Endodermal cell (in vitro differentiated cells): ENCODE results near the gene LRPAP1. TPM values are rescaled to one million over a fixed set of nuclear protein-coding genes. Genes with fewer than 3 reads are reported as not detected.

Experiments used
- DNase-seq: peaks from one replicate; pipeline ENCODE4 v3.0.0-alpha.2; 2017
- H3K27ac ChIP-seq: 2 replicates; pipeline ENCODE4 v1.5.1; 2013; ENCODE audit warnings: mild to moderate bottlenecking, low read depth, low read length, moderate library complexity
- H3K27me3 ChIP-seq: 2 replicates; pipeline ENCODE4 v1.6.1; 2013; ENCODE audit warnings: mild to moderate bottlenecking, low read length, moderate library complexity; ENCODE audit not compliant: insufficient read depth, control insufficient read depth, poor library complexity, severe bottlenecking
- H3K36me3 ChIP-seq: 2 replicates; pipeline ENCODE4 v1.7.0; 2013; ENCODE audit warnings: mild to moderate bottlenecking, low read length, moderate library complexity; ENCODE audit not compliant: control insufficient read depth, insufficient read depth
- H3K4me1 ChIP-seq: one replicate; pipeline ENCODE4 v1.7.0; 2013; ENCODE audit warnings: low read length; ENCODE audit not compliant: control insufficient read depth, insufficient read depth
- H3K4me3 ChIP-seq: 2 replicates; pipeline ENCODE4 v1.5.1; 2013; ENCODE audit warnings: mild to moderate bottlenecking, low read length, moderate library complexity
- H3K9ac ChIP-seq: 2 replicates; pipeline ENCODE4 v1.6.1; 2013; ENCODE audit warnings: mild to moderate bottlenecking, low read length, moderate library complexity; ENCODE audit not compliant: poor library complexity, severe bottlenecking; ENCODE audit errors: extremely low read depth
- H3K9me3 ChIP-seq: 2 replicates; pipeline ENCODE4 v1.6.1; 2013; ENCODE audit warnings: mild to moderate bottlenecking, low read length, moderate library complexity; ENCODE audit not compliant: control insufficient read depth
- H3K27ac Mint-ChIP-seq: 2 replicates; pipeline ENCODE4 v1.8.0; 2020; ENCODE audit warnings: mixed read lengths
- H3K27me3 Mint-ChIP-seq: 2 replicates; pipeline ENCODE4 v1.8.0; 2021; ENCODE audit warnings: mild to moderate bottlenecking, mixed read lengths; ENCODE audit not compliant: insufficient read depth
- H3K36me3 Mint-ChIP-seq: 2 replicates; pipeline ENCODE4 v1.8.0; 2020; ENCODE audit warnings: low read depth, mixed read lengths
- H3K4me1 Mint-ChIP-seq: 2 replicates; pipeline ENCODE4 v1.8.0; 2020; ENCODE audit warnings: mixed read lengths
- H3K4me3 Mint-ChIP-seq: 2 replicates; pipeline ENCODE4 v1.8.0; 2020; ENCODE audit warnings: mild to moderate bottlenecking, moderate library complexity, mixed read lengths
- H3K9me3 Mint-ChIP-seq: 2 replicates; pipeline ENCODE4 v1.8.0; 2020; ENCODE audit warnings: mild to moderate bottlenecking, mixed read lengths
- WGBS, 2 experiments: methylation state at CpG; one replicate each; pipeline versions ENCODE4 v1.1.5 to v1.1.7; 2013; ENCODE audit warnings: missing lambda C conversion rate in 2 of 2, mixed read lengths in 1 of 2; ENCODE audit not compliant: insufficient coverage in 1 of 2, insufficient read length in 1 of 2; 5-methylcytosine and 5-hydroxymethylcytosine counted together
- total RNA-seq, 2 donors: library from RNA; stranded (reverse); fragmentation: NEBNext Ultra II Directional in 1 of 2; extraction: Animal tissue kit (Norgen Biotek cat#: 25700) in 1 of 2; gene quantifications; 2 replicates in 1 of 2; 3 replicates in 1 of 2; pipeline ENCODE4 v1.2.1, GENCODE V29; 2021
- TF ChIP-seq, protein P1 (sequence below): fragments of 200-600 bp; sonication (generic); conservative IDR thresholded peaks from 2 replicates; pipeline ENCODE4 v1.5.0; 2021; ENCODE audit warnings: antibody characterized with exemption, mild to moderate bottlenecking

LRPAP1 gene
- total RNA-seq, 2 donors from 2014 or later = 111 to 129 TPM

DNA sequence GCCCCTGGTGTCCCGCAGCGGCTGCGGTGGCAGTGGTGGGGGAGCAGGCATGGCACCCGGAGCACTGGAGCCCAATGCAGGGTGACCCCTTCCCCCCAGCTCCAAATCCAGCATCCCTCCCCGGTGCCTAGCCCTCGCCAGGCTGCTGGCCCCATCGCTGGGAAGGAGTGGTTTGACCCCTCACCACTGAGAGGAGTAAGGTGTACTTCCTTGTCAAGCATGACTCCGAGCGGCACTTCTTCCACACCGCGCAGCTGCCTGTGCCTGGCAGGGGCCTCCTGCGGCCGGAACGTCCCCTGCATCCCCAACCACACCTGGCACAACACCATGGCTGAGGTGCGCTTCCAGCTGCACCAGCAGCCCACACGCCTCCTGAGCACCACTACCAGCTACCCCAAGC is 27.0 kb downstream of the LRPAP1 start:
- H3K9ac ChIP-seq = no peak overlapping the region
- no peaks in the 10 kb centered on the region for H3K4me1 Mint-ChIP-seq

DNA sequence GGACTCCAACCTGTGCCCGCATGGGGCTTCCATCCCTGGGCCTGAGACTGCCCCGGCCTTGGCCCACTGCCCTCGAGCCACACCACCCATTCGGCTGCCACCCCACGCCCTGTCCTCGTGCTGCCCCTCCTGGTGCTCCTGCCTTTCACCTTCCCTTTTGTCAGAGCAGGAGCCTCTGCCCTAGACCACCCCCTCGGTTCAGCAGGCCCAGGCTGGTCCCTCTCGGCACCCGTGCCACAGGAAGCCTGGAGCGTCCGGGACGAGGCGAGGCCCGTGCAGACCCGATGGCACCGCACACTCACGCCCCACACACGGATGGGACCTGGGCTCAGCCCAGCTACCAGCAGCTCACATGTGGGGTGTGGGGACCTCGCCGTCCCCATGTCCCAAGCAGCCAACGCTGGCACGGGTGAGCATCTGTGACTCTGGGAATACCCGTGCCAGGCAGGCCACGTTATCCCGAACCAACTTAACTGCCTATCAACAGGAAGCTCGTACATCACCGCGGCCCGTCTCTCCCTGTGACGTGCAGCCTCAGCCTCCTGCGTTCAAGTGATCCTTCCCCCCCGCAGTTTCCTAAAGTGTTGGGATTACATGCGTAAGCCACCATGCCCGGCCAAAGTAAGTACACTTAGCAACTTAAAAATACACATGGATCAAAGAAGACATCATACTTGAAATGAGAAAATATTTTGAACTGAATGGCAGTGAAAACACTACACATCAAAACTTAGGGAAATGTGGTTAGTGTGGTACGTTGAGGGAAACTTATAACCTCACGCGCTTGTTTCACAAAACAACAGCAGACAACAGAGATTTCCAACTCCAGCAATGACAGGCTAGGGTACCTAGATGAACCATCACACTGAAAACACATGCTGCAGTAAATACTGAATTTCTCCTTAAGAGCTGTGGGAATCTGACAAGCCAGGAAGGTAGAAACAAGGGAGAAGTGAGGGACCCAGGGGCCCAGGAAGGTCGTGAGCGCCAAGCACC is 29.0 kb downstream of the LRPAP1 start:
- Histone ChIP-seq H3K27me3 (no peaks in the 10 kb centered on the region), H3K27ac (no peak overlapping the region), H3K36me3 (peaks cover 31% of the 10 kb centered on the region), H3K9me3 (no peaks in the 10 kb centered on the region), H3K4me3 (no peak overlapping the region), H3K4me1 (no peaks in the 10 kb centered on the region), H3K9ac (no peak overlapping the region)
- H3K27me3 Mint-ChIP-seq = peaks cover 3% of the 10 kb centered on the region
- peaks cover 33% of the 10 kb centered on the region for H3K36me3 Mint-ChIP-seq
- H3K27ac Mint-ChIP-seq = no peak overlapping the region
- no peaks in the 10 kb centered on the region for H3K9me3 Mint-ChIP-seq
- no peak overlapping the region for H3K4me3 Mint-ChIP-seq
- no peak for DNase-seq
- H3K4me1 Mint-ChIP-seq = no peaks in the 10 kb centered on the region
- TF ChIP-seq, protein P1, sequence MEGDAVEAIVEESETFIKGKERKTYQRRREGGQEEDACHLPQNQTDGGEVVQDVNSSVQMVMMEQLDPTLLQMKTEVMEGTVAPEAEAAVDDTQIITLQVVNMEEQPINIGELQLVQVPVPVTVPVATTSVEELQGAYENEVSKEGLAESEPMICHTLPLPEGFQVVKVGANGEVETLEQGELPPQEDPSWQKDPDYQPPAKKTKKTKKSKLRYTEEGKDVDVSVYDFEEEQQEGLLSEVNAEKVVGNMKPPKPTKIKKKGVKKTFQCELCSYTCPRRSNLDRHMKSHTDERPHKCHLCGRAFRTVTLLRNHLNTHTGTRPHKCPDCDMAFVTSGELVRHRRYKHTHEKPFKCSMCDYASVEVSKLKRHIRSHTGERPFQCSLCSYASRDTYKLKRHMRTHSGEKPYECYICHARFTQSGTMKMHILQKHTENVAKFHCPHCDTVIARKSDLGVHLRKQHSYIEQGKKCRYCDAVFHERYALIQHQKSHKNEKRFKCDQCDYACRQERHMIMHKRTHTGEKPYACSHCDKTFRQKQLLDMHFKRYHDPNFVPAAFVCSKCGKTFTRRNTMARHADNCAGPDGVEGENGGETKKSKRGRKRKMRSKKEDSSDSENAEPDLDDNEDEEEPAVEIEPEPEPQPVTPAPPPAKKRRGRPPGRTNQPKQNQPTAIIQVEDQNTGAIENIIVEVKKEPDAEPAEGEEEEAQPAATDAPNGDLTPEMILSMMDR = no peak
- WGBS, 2 experiments = 91 to 92% methylated on average over 24 to 39 of the region's 39 CpGs

More for the DNA sequence above, 27.0 kb downstream of the LRPAP1 start:
- Mint-ChIP-seq H3K4me3 (no peak overlapping the region), H3K9me3 (no peaks in the 10 kb centered on the region), H3K27me3 (no peaks in the 10 kb centered on the region), H3K36me3 (peaks cover 46% of the 10 kb centered on the region), H3K27ac (no peak overlapping the region)
- DNase-seq = no peak
- TF ChIP-seq, protein P1 = no peak
- no peak overlapping the region for H3K27ac ChIP-seq
- no peaks in the 10 kb centered on the region for H3K27me3 ChIP-seq
- no peaks in the 10 kb centered on the region for H3K4me1 ChIP-seq
- 92% methylated on average over 14 to 16 of the region's 16 CpGs for WGBS, 2 experiments
- H3K36me3 ChIP-seq = peaks cover 47% of the 10 kb centered on the region
- H3K4me3 ChIP-seq = no peak overlapping the region
- H3K9me3 ChIP-seq = no peaks in the 10 kb centered on the region

DNA sequence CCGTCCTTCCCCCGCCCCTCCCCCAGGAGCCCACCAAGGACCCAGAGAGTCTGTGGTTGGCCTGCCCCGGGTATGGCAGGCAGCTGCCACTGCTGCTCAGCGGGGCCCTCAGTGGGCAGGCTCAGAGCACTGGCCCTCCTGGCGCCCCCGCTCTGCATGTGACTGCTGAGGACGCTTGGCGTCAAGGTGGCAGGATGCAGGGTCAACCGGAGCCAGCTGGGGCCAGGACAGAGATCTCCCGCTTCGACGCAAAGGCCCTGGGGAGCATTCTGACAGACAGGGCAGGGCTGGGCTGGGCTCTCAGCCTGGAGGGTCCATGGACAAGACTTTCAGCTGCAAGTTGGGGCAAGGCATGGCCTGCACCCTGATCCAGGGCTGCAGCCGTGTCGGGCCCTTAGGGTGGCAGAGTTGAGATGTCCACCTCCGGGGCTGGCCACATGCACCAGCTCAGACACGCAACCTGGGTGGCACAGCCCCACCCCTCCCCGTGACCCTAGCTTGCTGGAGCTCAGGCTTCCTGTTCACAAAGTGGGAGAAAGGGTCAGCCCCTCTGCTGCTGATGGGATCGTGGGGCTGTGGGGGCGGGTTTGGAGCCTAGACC is 30.3 kb downstream of the LRPAP1 start:
- H3K36me3 ChIP-seq = peaks cover 20% of the 10 kb centered on the region
- Mint-ChIP-seq H3K4me3 (no peak overlapping the region), H3K27ac (no peak overlapping the region), H3K36me3 (peaks cover 23% of the 10 kb centered on the region), H3K27me3 (peaks cover 10% of the 10 kb centered on the region), H3K9me3 (no peaks in the 10 kb centered on the region), H3K4me1 (no peaks in the 10 kb centered on the region)
- no peaks in the 10 kb centered on the region for H3K27me3 ChIP-seq
- TF ChIP-seq, protein P1 = no peak
- H3K4me3 ChIP-seq = no peak overlapping the region
- no peak overlapping the region for H3K9ac ChIP-seq
- no peak for DNase-seq
- no peak overlapping the region for H3K27ac ChIP-seq
- H3K4me1 ChIP-seq = no peaks in the 10 kb centered on the region
- WGBS, 2 experiments = 90 to 92% methylated on average over 13 to 19 of the region's 19 CpGs
- H3K9me3 ChIP-seq = no peaks in the 10 kb centered on the region
